ENCODE measurements around the gene CDK14. TPM values are rescaled to one million over a fixed set of nuclear protein-coding genes. Genes with fewer than 3 reads are reported as not detected.

CDK14 gene
- total and polyA plus RNA-seq, 2 donors (not counting 1 experiment from before 2014, with no cell fraction given), result 23.6 to 41.1 TPM

- H3K4me2 ChIP-seq (ENCODE audit: extremely low read depth, insufficient read depth, low read length), result no peak overlapping the region
- no peak overlapping the region for H3K9ac ChIP-seq (ENCODE audit: insufficient read depth, low read length)
- no peak overlapping the region for H2AFZ ChIP-seq (ENCODE audit: low read length)
- no peaks in the 10 kb centered on the region for H3K79me2 ChIP-seq (ENCODE audit: control insufficient read depth, insufficient read depth, low read length)
- no peak for TF ChIP-seq CTCF (conservative IDR thresholded peaks at IDR 0.05 in 1 of 2, IDR thresholded peaks at IDR 0.05 in 1 of 2; ENCODE audit: low read depth in 1 of 2, low read length in 2 of 2)
- no peak for TF ChIP-seq EZH2 (IDR thresholded peaks at IDR 0.05; ENCODE audit: low read length, missing control alignments)
- H4K20me1 ChIP-seq (ENCODE audit: control insufficient read depth, extremely low read depth, insufficient read depth, low read length), result no peaks in the 10 kb centered on the region
- no peaks in the 10 kb centered on the region for H3K27me3 ChIP-seq (ENCODE audit: control insufficient read depth, insufficient read depth, low read length)
- DNase-seq (ENCODE audit: low read depth in 2 of 2), result no peak
- no peak overlapping the region for H3K27ac ChIP-seq (ENCODE audit: insufficient read depth, low read length)
- H3K36me3 ChIP-seq (ENCODE audit: control insufficient read depth, insufficient read depth, low read length), result no peaks in the 10 kb centered on the region
- no peak overlapping the region for H3K4me3 ChIP-seq (replicated peaks in 1 of 4; ENCODE audit: control extremely low read depth in 1 of 4, insufficient read depth in 1 of 4, low read depth in 3 of 4, low read length in 4 of 4)
- H3K9me3 ChIP-seq (ENCODE audit: control insufficient read depth, insufficient read depth, low read depth, low read length), result no peaks in the 10 kb centered on the region
- H3K4me1 ChIP-seq (ENCODE audit: control insufficient read depth, extremely low read depth, insufficient read depth, low read length), result no peaks in the 10 kb centered on the region
These were observed 507.2 kb downstream of the CDK14 start for GRCh38 chr7:91103363-91103762.

GRCh38 chr7:91107460-91107859 lies 511.3 kb downstream of the CDK14 start:
- no peak overlapping the region for H3K4me2 ChIP-seq (ENCODE audit: extremely low read depth, insufficient read depth, low read length)
- no peaks in the 10 kb centered on the region for H3K9me3 ChIP-seq (ENCODE audit: control insufficient read depth, insufficient read depth, low read depth, low read length)
- TF ChIP-seq CTCF (conservative IDR thresholded peaks at IDR 0.05 in 1 of 2, IDR thresholded peaks at IDR 0.05 in 1 of 2; ENCODE audit: low read depth in 1 of 2, low read length in 2 of 2), result no peak
- TF ChIP-seq EZH2 (IDR thresholded peaks at IDR 0.05; ENCODE audit: low read length, missing control alignments), result no peak

GRCh38 chr7:91109200-91109599 lies 513.1 kb downstream of the CDK14 start:
- Histone ChIP-seq H3K79me2 (ENCODE audit: control insufficient read depth, insufficient read depth, low read length) (no peaks in the 10 kb centered on the region), H3K27ac (ENCODE audit: insufficient read depth, low read length) (no peak overlapping the region), H3K36me3 (ENCODE audit: control insufficient read depth, insufficient read depth, low read length) (no peaks in the 10 kb centered on the region), H3K4me2 (ENCODE audit: extremely low read depth, insufficient read depth, low read length) (no peak overlapping the region), H4K20me1 (ENCODE audit: control insufficient read depth, extremely low read depth, insufficient read depth, low read length) (no peaks in the 10 kb centered on the region), H3K27me3 (ENCODE audit: control insufficient read depth, insufficient read depth, low read length) (no peaks in the 10 kb centered on the region), H2AFZ (ENCODE audit: low read length) (no peak overlapping the region), H3K4me3 (replicated peaks in 1 of 4; ENCODE audit: control extremely low read depth in 1 of 4, insufficient read depth in 1 of 4, low read depth in 3 of 4, low read length in 4 of 4) (no peak overlapping the region), H3K9me3 (ENCODE audit: control insufficient read depth, insufficient read depth, low read depth, low read length) (no peaks in the 10 kb centered on the region), H3K9ac (ENCODE audit: insufficient read depth, low read length) (no peak overlapping the region), H3K4me1 (ENCODE audit: control insufficient read depth, extremely low read depth, insufficient read depth, low read length) (peaks cover 3% of the 10 kb centered on the region)
- no peak for DNase-seq (ENCODE audit: low read depth in 2 of 2)
- no peak for TF ChIP-seq EZH2 (IDR thresholded peaks at IDR 0.05; ENCODE audit: low read length, missing control alignments)
- TF ChIP-seq CTCF (conservative IDR thresholded peaks at IDR 0.05 in 1 of 2, IDR thresholded peaks at IDR 0.05 in 1 of 2; ENCODE audit: low read depth in 1 of 2, low read length in 2 of 2), result no peak

More at GRCh38 chr7:91107460-91107859, 511.3 kb downstream of the CDK14 start:
- H3K4me1 ChIP-seq (ENCODE audit: control insufficient read depth, extremely low read depth, insufficient read depth, low read length), result peaks cover under 1% of the 10 kb centered on the region
- no peak overlapping the region for H2AFZ ChIP-seq (ENCODE audit: low read length)
- no peaks in the 10 kb centered on the region for H3K27me3 ChIP-seq (ENCODE audit: control insufficient read depth, insufficient read depth, low read length)
- no peaks in the 10 kb centered on the region for H4K20me1 ChIP-seq (ENCODE audit: control insufficient read depth, extremely low read depth, insufficient read depth, low read length)
- H3K36me3 ChIP-seq (ENCODE audit: control insufficient read depth, insufficient read depth, low read length), result no peaks in the 10 kb centered on the region
- no peak overlapping the region for H3K27ac ChIP-seq (ENCODE audit: insufficient read depth, low read length)
- no peak overlapping the region for H3K9ac ChIP-seq (ENCODE audit: insufficient read depth, low read length)
- no peaks in the 10 kb centered on the region for H3K79me2 ChIP-seq (ENCODE audit: control insufficient read depth, insufficient read depth, low read length)
- no peak overlapping the region for H3K4me3 ChIP-seq (replicated peaks in 1 of 4; ENCODE audit: control extremely low read depth in 1 of 4, insufficient read depth in 1 of 4, low read depth in 3 of 4, low read length in 4 of 4)
- no peak for DNase-seq (ENCODE audit: low read depth in 2 of 2)

All from fibroblast of lung (primary cell).